Loucy (cell line): ENCODE measurements around the gene RNU7-1.

Experiments
- EZH2phosphoT487 ChIP-seq: fragments of 200-600 bp; IDR thresholded peaks from 2 replicates; pipeline ENCODE4 v1.6.1; 2018; ENCODE audit warnings: antibody characterized with exemption, mild to moderate bottlenecking, moderate library complexity, borderline replicate concordance
- TF ChIP-seq, protein P1 (sequence below): fragments of 200-600 bp; sonication (generic); conservative IDR thresholded peaks from 2 replicates; pipeline ENCODE4 v1.5.1; 2014; ENCODE audit warnings: mild to moderate bottlenecking, antibody characterized with exemption, low read length

DNA sequence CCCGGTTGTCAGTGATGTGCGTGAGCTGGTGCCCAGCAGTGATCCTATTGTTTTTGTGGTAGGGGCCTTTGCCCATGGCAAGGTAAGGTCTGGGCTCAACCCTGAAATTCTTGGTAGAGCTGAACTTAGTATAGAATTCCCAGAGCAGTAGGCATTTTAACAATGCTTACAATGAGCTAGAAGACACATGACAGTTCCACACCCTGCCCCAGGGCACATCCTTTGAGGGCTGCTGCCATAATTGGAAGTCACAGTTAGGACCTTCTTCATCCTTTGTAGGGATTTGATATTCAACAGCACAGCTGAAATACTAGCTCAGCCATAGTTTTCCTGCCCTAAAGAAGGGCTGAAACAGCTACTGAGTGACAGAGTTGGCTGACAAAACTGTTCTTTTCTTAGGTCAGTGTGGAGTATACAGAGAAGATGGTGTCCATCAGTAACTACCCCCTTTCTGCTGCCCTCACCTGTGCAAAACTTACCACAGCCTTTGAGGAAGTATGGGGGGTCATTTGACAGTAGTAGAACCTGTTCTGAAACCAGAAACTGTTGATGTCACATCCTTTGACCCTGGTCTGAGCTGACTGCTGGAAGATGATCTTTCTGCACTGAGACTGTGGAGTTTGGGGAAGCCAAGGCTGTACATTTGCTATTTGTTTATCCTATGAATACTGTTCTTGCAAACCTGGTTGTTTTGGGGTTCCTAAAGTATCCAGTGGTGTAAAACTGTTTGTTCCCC, 31.8 kb downstream of the RNU7-1 start:
- TF ChIP-seq, protein P1, sequence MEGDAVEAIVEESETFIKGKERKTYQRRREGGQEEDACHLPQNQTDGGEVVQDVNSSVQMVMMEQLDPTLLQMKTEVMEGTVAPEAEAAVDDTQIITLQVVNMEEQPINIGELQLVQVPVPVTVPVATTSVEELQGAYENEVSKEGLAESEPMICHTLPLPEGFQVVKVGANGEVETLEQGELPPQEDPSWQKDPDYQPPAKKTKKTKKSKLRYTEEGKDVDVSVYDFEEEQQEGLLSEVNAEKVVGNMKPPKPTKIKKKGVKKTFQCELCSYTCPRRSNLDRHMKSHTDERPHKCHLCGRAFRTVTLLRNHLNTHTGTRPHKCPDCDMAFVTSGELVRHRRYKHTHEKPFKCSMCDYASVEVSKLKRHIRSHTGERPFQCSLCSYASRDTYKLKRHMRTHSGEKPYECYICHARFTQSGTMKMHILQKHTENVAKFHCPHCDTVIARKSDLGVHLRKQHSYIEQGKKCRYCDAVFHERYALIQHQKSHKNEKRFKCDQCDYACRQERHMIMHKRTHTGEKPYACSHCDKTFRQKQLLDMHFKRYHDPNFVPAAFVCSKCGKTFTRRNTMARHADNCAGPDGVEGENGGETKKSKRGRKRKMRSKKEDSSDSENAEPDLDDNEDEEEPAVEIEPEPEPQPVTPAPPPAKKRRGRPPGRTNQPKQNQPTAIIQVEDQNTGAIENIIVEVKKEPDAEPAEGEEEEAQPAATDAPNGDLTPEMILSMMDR = no peak
- TF ChIP-seq EZH2phosphoT487 = no peak
